Caco-2 (cell line): ENCODE data around the gene BCL7B. TPM values are rescaled to one million over a fixed set of nuclear protein-coding genes. Genes with fewer than 3 reads are reported as not detected.
"Not testable (repeated sequence)": the region's sequence is repeated elsewhere in the genome, so short reads cannot be mapped to it uniquely, and the experiment has no call there.

ENCODE experiments used
- BruUV-seq: library from RNA; stranded (reverse); fragments of 400-500 nt; replicated peaks from 2 replicates; lab custom pipeline; 2021; lab: Mats Ljungman, UMichigan
- CTCF ChIA-PET: fragments of 300-600 bp; sonication (Branson Sonifier 250); formaldehyde crosslinking; loops from one replicate; lab custom pipeline; 2022; ENCODE audit warnings: antibody characterized with exemption; lab: Charles Lee
- POLR2A ChIA-PET: fragments of 300-600 bp; sonication (Branson Sonifier 250); formaldehyde crosslinking; loops from one replicate; lab custom pipeline; 2022; ENCODE audit warnings: antibody characterized with exemption; lab: Charles Lee
- DNase-seq, 2 experiments: peaks; one replicate each; pipeline versions ENCODE4 v3.0.0 to v3.0.0-alpha.2; 2020 to 2022
- H3K27me3 ChIP-seq: replicated peaks from 2 replicates; pipeline ENCODE4 v1.6.0; 2011; ENCODE audit warnings: low read length; ENCODE audit not compliant: control insufficient read depth, insufficient read depth
- H3K36me3 ChIP-seq: 2 replicates; pipeline ENCODE4 v1.5.1; 2011; ENCODE audit warnings: low read length; ENCODE audit not compliant: control insufficient read depth, insufficient read depth
- H3K4me1 ChIP-seq: fragments of 250-450 bp; sonication (Bioruptor Pico); 2 replicates; pipeline ENCODE4 v1.5.1; 2020; ENCODE audit warnings: mild to moderate bottlenecking
- H3K4me3 ChIP-seq: 2 replicates; pipeline ENCODE4 v1.5.1; 2011; ENCODE audit warnings: low read depth, mild to moderate bottlenecking, control low read depth, low read length
- H3K9me3 ChIP-seq: fragments of 250-450 bp; sonication (Bioruptor Pico); 2 replicates; pipeline ENCODE4 v1.5.1; 2020; ENCODE audit warnings: mild to moderate bottlenecking, moderate library complexity
- H3K27ac Mint-ChIP-seq: one replicate; pipeline ENCODE4 v1.8.0; 2022; ENCODE audit warnings: mixed read lengths; ENCODE audit not compliant: unreplicated experiment
- H3K27me3 Mint-ChIP-seq: one replicate; pipeline ENCODE4 v1.8.0; 2022; ENCODE audit warnings: mixed read lengths; ENCODE audit not compliant: insufficient read depth, unreplicated experiment
- H3K36me3 Mint-ChIP-seq: one replicate; pipeline ENCODE4 v1.8.0; 2022; ENCODE audit warnings: mild to moderate bottlenecking, mixed read lengths; ENCODE audit not compliant: insufficient read depth, unreplicated experiment
- H3K4me1 Mint-ChIP-seq: one replicate; pipeline ENCODE4 v1.8.0; 2022; ENCODE audit warnings: low read depth, mixed read lengths; ENCODE audit not compliant: unreplicated experiment
- H3K4me3 Mint-ChIP-seq: one replicate; pipeline ENCODE4 v1.8.0; 2022; ENCODE audit warnings: mild to moderate bottlenecking, moderate library complexity, mixed read lengths; ENCODE audit not compliant: unreplicated experiment
- H3K9me3 Mint-ChIP-seq: one replicate; pipeline ENCODE4 v1.8.0; 2022; ENCODE audit warnings: mixed read lengths; ENCODE audit not compliant: unreplicated experiment
- CTCF ChIP-seq, 2 experiments: fragments of 200-600 bp in 1 of 2; IDR thresholded peaks; 1 replicate in 1 of 2; 2 replicates in 1 of 2; pipeline versions ENCODE4 v1.5.1 to v1.8.0; 2011 to 2022; ENCODE audit warnings: antibody characterized with exemption in 1 of 2, control low read depth in 1 of 2, inconsistent platforms in 1 of 2, low read depth in 1 of 2, low read length in 1 of 2, mild to moderate bottlenecking in 1 of 2, moderate library complexity in 1 of 2; ENCODE audit not compliant: insufficient read depth in 1 of 2, severe bottlenecking in 1 of 2, unreplicated experiment in 1 of 2
- intact Hi-C: fragments of 100-400 bp; cut with micrococcal nuclease; formaldehyde crosslinking; loops from one replicate; pipeline ENCODE4 v1.10.0; 2022; ENCODE audit not compliant: unreplicated experiment
- total RNA-seq: library from RNA; stranded (reverse); gene quantifications from 2 replicates; pipeline ENCODE4 v1.2.3, GENCODE V29; 2022

Gene BCL7B
- total RNA-seq, 1 experiment from 2014 or later = 74.6 TPM

- no TSS peak for BruUV-seq
- Histone ChIP-seq H3K36me3 (peaks cover 4% of the 10 kb centered on the region; the same call in 1 of the 2 replicates), H3K27me3 (no peaks in the 10 kb centered on the region), H3K4me3 (no peak overlapping the region), H3K4me1 (no peaks in the 10 kb centered on the region), H3K9me3 (no peaks in the 10 kb centered on the region)
- TF ChIP-seq CTCF (IDR thresholded peaks at IDR 0.05; ENCODE audit: insufficient read depth in 1 of 2, low read depth in 1 of 2, low read length in 1 of 2, severe bottlenecking in 1 of 2, unreplicated experiment in 1 of 2) = no peak
- no peaks in the 10 kb centered on the region for H3K27me3 Mint-ChIP-seq
- no peaks in the 10 kb centered on the region for H3K9me3 Mint-ChIP-seq
- no peak for DNase-seq
- CTCF ChIA-PET = no interaction called here
- intact Hi-C loops = no loop called here
- POLR2A ChIA-PET = no interaction called here
- H3K36me3 Mint-ChIP-seq = peaks cover 100% of the 10 kb centered on the region
- no peaks in the 10 kb centered on the region for H3K4me1 Mint-ChIP-seq
- no peak overlapping the region for H3K4me3 Mint-ChIP-seq
- no peak overlapping the region for H3K27ac Mint-ChIP-seq
Measured at GRCh38 chr7:73496626-73497025, 60.9 kb downstream of the BCL7B start.

- intact Hi-C loops, H3K27me3 Mint-ChIP-seq: not testable (repeated sequence)
- peaks cover 98% of the 10 kb centered on the region for H3K36me3 Mint-ChIP-seq
Measured at GRCh38 chr7:73495507-73495906, 62.0 kb downstream of the BCL7B start.

GRCh38 chr7:73489976-73490375, 67.5 kb downstream of the BCL7B start:
- no TSS peak for BruUV-seq
- CTCF ChIA-PET = no interaction called here

More at GRCh38 chr7:73495507-73495906, 62.0 kb downstream of the BCL7B start:
- DNase-seq, H3K36me3 ChIP-seq, H3K9me3 Mint-ChIP-seq, H3K4me1 Mint-ChIP-seq, H3K4me3 ChIP-seq, BruUV-seq, POLR2A ChIA-PET, H3K27me3 ChIP-seq, H3K9me3 ChIP-seq, CTCF ChIA-PET, H3K4me3 Mint-ChIP-seq, H3K4me1 ChIP-seq, H3K27ac Mint-ChIP-seq: not testable (repeated sequence)

More at GRCh38 chr7:73489976-73490375, 67.5 kb downstream of the BCL7B start:
- POLR2A ChIA-PET = no interaction called here
- H3K4me3 ChIP-seq = no peak overlapping the region
- H3K27me3 Mint-ChIP-seq = no peaks in the 10 kb centered on the region
- H3K4me3 Mint-ChIP-seq = no peak overlapping the region
- H3K36me3 Mint-ChIP-seq = peaks cover 95% of the 10 kb centered on the region
- intact Hi-C loops = no loop called here
- no peaks in the 10 kb centered on the region for H3K9me3 ChIP-seq
- no peaks in the 10 kb centered on the region for H3K36me3 ChIP-seq
- H3K27ac Mint-ChIP-seq = no peak overlapping the region
- H3K4me1 Mint-ChIP-seq = no peaks in the 10 kb centered on the region
- no peaks in the 10 kb centered on the region for H3K4me1 ChIP-seq
- no peak for TF ChIP-seq CTCF (IDR thresholded peaks at IDR 0.05; ENCODE audit: insufficient read depth in 1 of 2, low read depth in 1 of 2, low read length in 1 of 2, severe bottlenecking in 1 of 2, unreplicated experiment in 1 of 2)
- no peak for DNase-seq
- no peaks in the 10 kb centered on the region for H3K27me3 ChIP-seq
- no peaks in the 10 kb centered on the region for H3K9me3 Mint-ChIP-seq
